CD14-positive monocyte (primary cell): Measurements from ENCODE around the gene RPTOR. TPM values are rescaled to one million over a fixed set of nuclear protein-coding genes. Genes with fewer than 3 reads are reported as not detected.

Source experiments
- DNase-seq, 3 donors: peaks; one replicate each; pipeline ENCODE4 v3.0.0-alpha.2; 2011 to 2022
- H2AFZ ChIP-seq: 2 replicates; pipeline ENCODE4 v1.6.0; 2012; ENCODE audit warnings: mild to moderate bottlenecking, low read depth, low read length, inconsistent platforms; ENCODE audit not compliant: insufficient read depth, poor library complexity, severe bottlenecking
- H3K27ac ChIP-seq, 2 donors: 1 replicate in 1 of 2; 2 replicates in 1 of 2; pipeline ENCODE4 v1.5.1; 2012 to 2013; ENCODE audit warnings: low read length in 2 of 2, control low read depth in 1 of 2, inconsistent platforms in 1 of 2, low read depth in 1 of 2, mild to moderate bottlenecking in 1 of 2
- H3K27me3 ChIP-seq, 2 donors: one replicate each; pipeline versions ENCODE4 v1.6.0 to v1.6.1; 2011 to 2013; ENCODE audit warnings: low read length in 2 of 2; ENCODE audit not compliant: control insufficient read depth in 2 of 2, insufficient read depth in 2 of 2
- H3K36me3 ChIP-seq, 2 donors: replicated peaks in 1 of 2; 1 replicate in 1 of 2; 2 replicates in 1 of 2; pipeline versions ENCODE4 v1.5.1 to v1.6.1; 2012 to 2013; ENCODE audit warnings: low read length in 2 of 2, control low read depth in 1 of 2, inconsistent platforms in 1 of 2, mild to moderate bottlenecking in 1 of 2; ENCODE audit not compliant: insufficient read depth in 2 of 2, control insufficient read depth in 1 of 2
- H3K4me1 ChIP-seq, 2 donors: 1 replicate in 1 of 2; 2 replicates in 1 of 2; pipeline versions ENCODE4 v1.5.1 to v1.6.1; 2012 to 2013; ENCODE audit warnings: low read length in 2 of 2, control low read depth in 1 of 2, inconsistent platforms in 1 of 2, mild to moderate bottlenecking in 1 of 2, moderate library complexity in 1 of 2; ENCODE audit not compliant: insufficient read depth in 2 of 2, control insufficient read depth in 1 of 2
- H3K4me2 ChIP-seq: replicated peaks from 2 replicates; pipeline ENCODE3; 2012; ENCODE audit warnings: low read length, moderate library complexity, mild to moderate bottlenecking; ENCODE audit not compliant: poor library complexity, severe bottlenecking; ENCODE audit errors: extremely low read depth
- H3K4me3 ChIP-seq, 3 experiments: fragments of 200-600 bp in 1 of 3; sonication (generic) in 1 of 3; replicated peaks in 1 of 3; 1 replicate in 2 of 3; 2 replicates in 1 of 3; pipeline ENCODE4 v1.5.1; 2011 to 2013; ENCODE audit warnings: low read length in 3 of 3, mild to moderate bottlenecking in 3 of 3, control low read depth in 2 of 3, low read depth in 2 of 3, inconsistent platforms in 1 of 3, moderate library complexity in 1 of 3
- H3K79me2 ChIP-seq: 2 replicates; pipeline ENCODE4 v1.6.0; 2012; ENCODE audit warnings: mild to moderate bottlenecking, control low read depth, inconsistent platforms, low read length, moderate library complexity; ENCODE audit not compliant: insufficient read depth
- H3K9ac ChIP-seq: 2 replicates; pipeline ENCODE4 v1.6.0; 2017; ENCODE audit warnings: low read length, mild to moderate bottlenecking; ENCODE audit not compliant: insufficient read depth, poor library complexity, severe bottlenecking
- H3K9me3 ChIP-seq, 2 donors: replicated peaks in 1 of 2; 1 replicate in 1 of 2; 2 replicates in 1 of 2; pipeline versions ENCODE4 v1.5.1 to v1.6.1; 2012 to 2013; ENCODE audit warnings: low read length in 2 of 2, control low read depth in 1 of 2; ENCODE audit not compliant: control insufficient read depth in 1 of 2, insufficient read depth in 1 of 2
- H4K20me1 ChIP-seq: 2 replicates; pipeline ENCODE4 v1.6.0; 2012; ENCODE audit warnings: mild to moderate bottlenecking, low read length, control low read depth, moderate library complexity; ENCODE audit not compliant: insufficient read depth
- H3K27ac Mint-ChIP-seq, 7 donors: one replicate each; pipeline ENCODE4 v1.8.0; 2020; ENCODE audit warnings: mild to moderate bottlenecking in 7 of 7, mixed read lengths in 7 of 7, moderate library complexity in 6 of 7, inconsistent platforms in 2 of 7
- H3K27me3 Mint-ChIP-seq, 3 donors: one replicate each; pipeline ENCODE4 v1.8.0; 2021 to 2022; ENCODE audit warnings: low read depth in 3 of 3, mild to moderate bottlenecking in 3 of 3, mixed read lengths in 3 of 3, moderate library complexity in 3 of 3, inconsistent platforms in 1 of 3
- H3K36me3 Mint-ChIP-seq, 2 donors: one replicate each; pipeline ENCODE4 v1.8.0; 2020; ENCODE audit warnings: mixed read lengths in 2 of 2, inconsistent platforms in 1 of 2, mild to moderate bottlenecking in 1 of 2
- H3K4me1 Mint-ChIP-seq: one replicate; pipeline ENCODE4 v1.8.0; 2020; ENCODE audit warnings: mild to moderate bottlenecking, mixed read lengths
- H3K4me3 Mint-ChIP-seq, 2 donors: one replicate each; pipeline ENCODE4 v1.8.0; 2020; ENCODE audit warnings: mild to moderate bottlenecking in 2 of 2, mixed read lengths in 2 of 2, moderate library complexity in 1 of 2
- H3K9me3 Mint-ChIP-seq, 7 donors: one replicate each; pipeline ENCODE4 v1.8.0; 2020 to 2022; ENCODE audit warnings: mixed read lengths in 7 of 7, mild to moderate bottlenecking in 6 of 7, moderate library complexity in 6 of 7, inconsistent platforms in 2 of 7
- CTCF ChIP-seq: fragments of 200-600 bp; IDR thresholded peaks from one replicate; pipeline ENCODE4 v1.8.0; 2022; ENCODE audit warnings: antibody characterized with exemption, mild to moderate bottlenecking
- WGBS: methylation state at CpG from one replicate; pipeline ENCODE4 v1.1.5; 2013; ENCODE audit warnings: missing lambda C conversion rate; ENCODE audit not compliant: insufficient coverage; 5-methylcytosine and 5-hydroxymethylcytosine counted together
- intact Hi-C, 2 donors: fragments of 100-400 bp; cut with micrococcal nuclease; formaldehyde crosslinking; loops; one replicate each; pipeline versions ENCODE4 v1.15.0 to v1.15.1; 2023
- polyA plus RNA-seq, 3 donors: library from polyadenylated mRNA; depleted of rRNA in 1 of 3; unstranded in 2 of 3; stranded (reverse) in 1 of 3; fragments of 300-500 nt in 2 of 3; fragments of >200 nt in 1 of 3; fragmentation: Illumina TruSeq in 2 of 3; gene quantifications; 1 replicate in 2 of 3; 2 replicates in 1 of 3; pipeline ENCODE4 v1.2.3, GENCODE V29; 2012 to 2021

RPTOR gene
- polyA plus RNA-seq, 3 donors, result 1.1 to 8.7 (median 2.6) TPM

GRCh38 chr17:80526116-80526910 is 18.3 kb upstream of the RPTOR start:
- H3K27me3 Mint-ChIP-seq, result peaks cover 32% of the 10 kb centered on the region in 3 donors
- H3K4me3 Mint-ChIP-seq, result peak overlapping the region in 1 of 2 donors; percentile 55
- no peak overlapping the region for H3K9ac ChIP-seq
- no peak overlapping the region for H3K4me2 ChIP-seq
- no peaks in the 10 kb centered on the region for H3K4me1 Mint-ChIP-seq
- H3K36me3 ChIP-seq, result no peaks in the 10 kb centered on the region
- no peak for TF ChIP-seq CTCF
- no peaks in the 10 kb centered on the region for H3K36me3 Mint-ChIP-seq
- 52% methylated on average over 25 of the region's 28 CpGs for WGBS
- H3K9me3 ChIP-seq, result no peaks in the 10 kb centered on the region
- intact Hi-C loops, result no loop called here
- H3K79me2 ChIP-seq, result no peaks in the 10 kb centered on the region
- H3K27ac Mint-ChIP-seq, result peak overlapping the region in 2 of 7 donors; percentile 42 to 65
- DNase-seq, result no peak
- no peaks in the 10 kb centered on the region for H3K27me3 ChIP-seq
- H2AFZ ChIP-seq, result no peak overlapping the region
- no peak overlapping the region for H3K4me3 ChIP-seq
- no peaks in the 10 kb centered on the region for H3K4me1 ChIP-seq
- H3K9me3 Mint-ChIP-seq, result no peaks in the 10 kb centered on the region
- no peak overlapping the region for H3K27ac ChIP-seq
- H4K20me1 ChIP-seq, result no peaks in the 10 kb centered on the region

DNA sequence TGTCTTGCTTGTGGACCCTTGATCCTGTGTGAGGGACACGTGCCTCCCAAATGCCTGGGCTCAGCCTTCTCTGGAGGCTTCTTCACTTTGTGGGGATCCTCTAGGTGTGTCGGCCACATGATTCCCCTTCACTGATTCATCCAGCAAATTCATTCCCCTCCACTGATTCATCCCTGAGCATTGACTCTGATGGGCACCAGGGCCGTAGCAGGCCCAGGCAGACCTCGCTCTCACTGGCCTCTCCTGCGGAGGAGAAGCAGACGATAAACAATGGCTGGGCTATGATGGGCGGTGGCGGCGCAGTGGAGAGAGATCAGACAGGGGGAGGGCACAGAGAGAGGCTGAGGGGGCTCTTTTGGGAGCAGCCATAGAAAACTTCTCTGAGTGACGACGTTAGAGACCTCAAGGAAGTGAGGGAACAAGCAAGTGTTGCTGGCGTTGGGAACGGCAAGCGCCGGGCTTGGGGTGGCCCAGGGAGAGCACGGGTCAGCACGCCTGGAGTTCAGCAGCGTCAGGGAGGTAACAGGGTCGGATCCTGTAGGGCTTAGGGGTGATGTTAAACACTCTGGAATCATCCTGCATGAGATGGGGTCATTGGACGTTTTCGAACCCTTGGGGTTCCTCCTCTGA is 17.5 kb upstream of the RPTOR start:
- H3K9me3 Mint-ChIP-seq, result no peaks in the 10 kb centered on the region
- H3K4me3 Mint-ChIP-seq, result peak overlapping the region in 1 of 2 donors; percentile 55
- no peaks in the 10 kb centered on the region for H3K4me1 ChIP-seq
- H3K36me3 Mint-ChIP-seq, result no peaks in the 10 kb centered on the region
- H3K4me2 ChIP-seq, result no peak overlapping the region
- no peak overlapping the region for H3K9ac ChIP-seq
- no peaks in the 10 kb centered on the region for H3K79me2 ChIP-seq
- H3K36me3 ChIP-seq, result no peaks in the 10 kb centered on the region
- no peak for TF ChIP-seq CTCF
- no peaks in the 10 kb centered on the region for H3K27me3 ChIP-seq
- intact Hi-C loops, result no loop called here
- H3K27ac ChIP-seq, result no peak overlapping the region
- H3K9me3 ChIP-seq, result no peaks in the 10 kb centered on the region
- no peak for DNase-seq
- H3K27me3 Mint-ChIP-seq, result peaks cover 29 to 35% (median 32%) of the 10 kb centered on the region in 3 donors
- no peak overlapping the region for H3K4me3 ChIP-seq
- WGBS, result 88% methylated on average over 13 of the region's 21 CpGs
- no peaks in the 10 kb centered on the region for H4K20me1 ChIP-seq
- no peaks in the 10 kb centered on the region for H3K4me1 Mint-ChIP-seq
- no peak overlapping the region for H2AFZ ChIP-seq
- no peak overlapping the region for H3K27ac Mint-ChIP-seq
